ENCODE data around the gene HSD17B3. TPM values are rescaled to one million over a fixed set of nuclear protein-coding genes. Genes with fewer than 3 reads are reported as not detected.

Gene HSD17B3
- total and polyA plus RNA-seq, 7 donors, result 0.16 to 1.1 (median 0.30) TPM; not detected in 3

DNA sequence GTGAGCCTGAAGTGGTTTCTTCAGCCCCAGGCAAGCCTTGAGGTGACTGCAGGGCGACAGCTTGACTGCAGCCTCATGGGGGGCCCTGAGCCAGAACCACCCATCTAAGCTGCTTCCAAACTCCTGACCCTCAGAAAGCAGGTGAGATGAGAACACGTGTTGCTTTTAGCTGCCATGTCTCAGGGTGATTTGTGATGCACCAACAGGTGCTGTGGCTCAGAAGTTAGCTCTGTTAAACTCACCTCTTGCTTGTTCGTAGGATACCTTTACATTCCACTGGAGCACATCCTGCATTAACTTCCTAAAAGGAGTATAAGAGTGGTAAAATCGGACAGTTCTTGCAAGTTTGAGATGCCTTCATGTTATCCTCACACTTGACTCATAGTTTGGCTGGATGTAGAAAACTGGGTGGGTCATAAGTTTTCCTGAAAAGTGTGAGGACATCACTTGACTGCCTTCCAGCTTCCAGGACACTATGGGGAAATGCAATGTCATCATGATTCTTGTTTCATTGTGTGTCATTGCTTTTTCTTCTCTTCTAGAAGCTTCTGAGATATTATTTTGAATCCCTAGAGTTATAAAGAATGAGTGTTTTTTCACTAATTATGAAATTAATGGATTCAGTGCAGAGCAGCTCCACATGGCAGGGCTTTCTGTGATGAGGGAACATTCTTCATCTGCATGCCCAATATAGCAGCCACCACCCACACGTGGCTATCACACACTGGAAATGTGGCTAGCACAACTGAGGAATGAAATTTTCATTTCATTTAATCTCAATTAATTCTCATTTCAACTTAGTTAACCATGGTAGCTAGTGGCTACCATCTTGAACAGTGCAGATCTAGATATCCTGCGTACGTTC, 92.3 kb downstream of the HSD17B3 start:
- intact Hi-C loops (cut with DNase I), result loop anchor here (5.0 to 10.0 kb wide), 2 partner anchors 482 to 485 kb away; no protein-coding TSS in a partner anchor
- H3K9me3 ChIP-seq, result peaks cover 2% of the 10 kb centered on the region
- H3K4me1 ChIP-seq, result no peaks in the 10 kb centered on the region
- H3K27me3 ChIP-seq (ENCODE audit: insufficient read depth in 3 of 3, low read length in 2 of 3), result peaks cover 0 to 2% (median under 1%) of the 10 kb centered on the region in 3 donors
- H3K4me3 ChIP-seq, result no peak overlapping the region
- TF ChIP-seq, protein P1, sequence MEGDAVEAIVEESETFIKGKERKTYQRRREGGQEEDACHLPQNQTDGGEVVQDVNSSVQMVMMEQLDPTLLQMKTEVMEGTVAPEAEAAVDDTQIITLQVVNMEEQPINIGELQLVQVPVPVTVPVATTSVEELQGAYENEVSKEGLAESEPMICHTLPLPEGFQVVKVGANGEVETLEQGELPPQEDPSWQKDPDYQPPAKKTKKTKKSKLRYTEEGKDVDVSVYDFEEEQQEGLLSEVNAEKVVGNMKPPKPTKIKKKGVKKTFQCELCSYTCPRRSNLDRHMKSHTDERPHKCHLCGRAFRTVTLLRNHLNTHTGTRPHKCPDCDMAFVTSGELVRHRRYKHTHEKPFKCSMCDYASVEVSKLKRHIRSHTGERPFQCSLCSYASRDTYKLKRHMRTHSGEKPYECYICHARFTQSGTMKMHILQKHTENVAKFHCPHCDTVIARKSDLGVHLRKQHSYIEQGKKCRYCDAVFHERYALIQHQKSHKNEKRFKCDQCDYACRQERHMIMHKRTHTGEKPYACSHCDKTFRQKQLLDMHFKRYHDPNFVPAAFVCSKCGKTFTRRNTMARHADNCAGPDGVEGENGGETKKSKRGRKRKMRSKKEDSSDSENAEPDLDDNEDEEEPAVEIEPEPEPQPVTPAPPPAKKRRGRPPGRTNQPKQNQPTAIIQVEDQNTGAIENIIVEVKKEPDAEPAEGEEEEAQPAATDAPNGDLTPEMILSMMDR (IDR thresholded peaks at IDR 0.05), result no peak
- H3K27ac ChIP-seq, result no peak overlapping the region
- H3K36me3 ChIP-seq (ENCODE audit: insufficient read depth in 1 of 2, low read depth in 1 of 2), result no peaks in the 10 kb centered on the region
- peak in 2 of 4 donors; percentile 32 to 37 for ATAC-seq
- WGBS, 3 donors, result 67 to 72% (median 68%) methylated on average over 7 of the region's 7 CpGs
- no peak for DNase-seq

DNA sequence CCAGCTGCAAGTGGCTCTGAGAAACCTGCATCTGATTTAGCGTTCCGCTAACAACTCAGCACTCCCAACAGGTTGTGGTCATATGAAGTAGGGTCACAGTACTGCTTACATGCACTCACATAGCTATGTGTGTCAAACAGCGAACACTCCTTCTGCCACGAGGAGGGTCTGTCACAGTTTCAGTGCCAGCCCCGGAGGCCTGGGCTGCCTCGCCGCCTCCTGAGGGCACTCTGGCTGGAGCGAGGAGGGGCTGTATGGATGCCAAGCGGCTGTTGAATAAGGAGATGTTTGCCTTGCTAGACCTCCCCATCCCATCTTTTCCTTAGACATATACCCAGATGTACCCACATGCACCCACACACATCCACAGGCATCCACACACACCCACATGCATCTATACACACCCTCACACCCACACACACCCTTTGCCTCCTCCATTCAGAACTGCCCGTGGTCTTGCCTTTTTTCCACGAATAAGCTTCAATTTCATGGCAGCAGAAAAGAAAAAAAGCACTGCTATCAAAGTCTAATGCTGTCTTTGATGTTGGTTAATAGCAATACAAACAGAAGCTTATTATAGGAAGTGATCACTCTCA, 95.7 kb downstream of the HSD17B3 start:
- TF ChIP-seq, protein P1 (IDR thresholded peaks at IDR 0.05), result no peak
- ATAC-seq (no peak), DNase-seq (no peak)
- 85 to 87% (median 85%) methylated on average over 11 of the region's 11 CpGs for WGBS, 3 donors
- no peaks in the 10 kb centered on the region for H3K36me3 ChIP-seq (ENCODE audit: insufficient read depth in 1 of 2, low read depth in 1 of 2)
- intact Hi-C loops (cut with DNase I), result no loop called here
- peaks cover 0 to 7% (median 2%) of the 10 kb centered on the region in 3 donors for H3K27me3 ChIP-seq (ENCODE audit: insufficient read depth in 3 of 3, low read length in 2 of 3)
- no peaks in the 10 kb centered on the region for H3K4me1 ChIP-seq
- no peak overlapping the region for H3K27ac ChIP-seq
- no peak overlapping the region for H3K4me3 ChIP-seq
- peaks cover 4% of the 10 kb centered on the region for H3K9me3 ChIP-seq

DNA sequence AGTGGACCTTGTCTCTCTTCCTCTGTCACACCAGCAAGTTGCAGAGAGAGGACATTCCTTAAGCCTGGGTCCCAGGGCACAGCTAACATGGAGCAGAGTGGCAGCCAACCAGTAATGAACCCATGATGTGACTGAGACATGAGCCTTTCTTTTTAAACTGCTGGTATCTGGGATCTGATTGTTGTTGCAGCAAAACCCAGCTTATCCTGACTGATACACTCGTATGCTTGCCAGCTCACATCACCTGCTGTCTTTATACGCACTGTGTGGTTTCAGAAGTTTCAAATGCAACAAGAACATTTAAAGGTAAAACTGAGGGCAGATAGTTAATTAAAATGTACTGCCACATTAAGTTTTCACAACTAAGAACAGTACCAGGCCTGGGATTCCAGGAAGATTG, 97.1 kb downstream of the HSD17B3 start:
- intact Hi-C loops (cut with DNase I), result no loop called here
- TF ChIP-seq, protein P1 (IDR thresholded peaks at IDR 0.05), result no peak
- ATAC-seq, result no peak

DNA sequence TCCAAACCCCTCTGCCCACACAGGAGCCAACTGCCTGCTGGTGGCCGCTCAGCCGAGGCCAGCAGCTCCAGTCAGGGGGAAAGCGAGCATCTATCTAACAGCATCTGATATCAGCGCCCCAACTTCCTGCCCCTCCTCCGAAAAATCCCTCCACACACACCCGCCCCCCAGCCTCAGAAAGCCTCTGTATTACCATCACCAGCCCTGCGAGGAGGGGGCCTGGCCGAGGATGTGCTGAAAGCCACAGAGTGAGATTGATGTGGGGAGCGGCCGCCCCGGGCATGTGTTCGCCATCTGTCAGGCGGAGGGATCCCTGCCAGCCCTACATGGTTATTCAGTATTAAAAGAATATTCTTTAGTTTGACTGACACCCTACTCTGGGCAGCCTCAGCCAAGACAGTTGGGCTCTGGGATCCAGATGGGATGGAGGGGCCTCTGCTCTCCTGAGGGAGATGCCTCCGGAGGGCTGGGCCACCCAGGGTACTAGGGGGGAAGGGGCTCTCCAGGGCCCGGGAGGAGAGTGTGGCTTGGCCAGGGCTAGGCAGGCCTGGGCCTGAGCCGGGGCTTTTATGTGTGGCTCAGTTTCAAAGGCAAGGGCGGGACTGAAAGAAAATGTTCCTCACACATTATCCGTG, 98.0 kb downstream of the HSD17B3 start:
- intact Hi-C loops (cut with DNase I), result no loop called here
- Histone ChIP-seq H3K4me1 (no peaks in the 10 kb centered on the region), H3K4me3 (no peak overlapping the region), H3K9me3 (peaks cover 4% of the 10 kb centered on the region), H3K27ac (no peak overlapping the region), H3K27me3 (ENCODE audit: insufficient read depth in 3 of 3, low read length in 2 of 3) (peaks cover 0 to 7% (median 2%) of the 10 kb centered on the region in 3 donors), H3K36me3 (ENCODE audit: insufficient read depth in 1 of 2, low read depth in 1 of 2) (no peaks in the 10 kb centered on the region)
- 37 to 50% (median 38%) methylated on average over 18 of the region's 18 CpGs for WGBS, 3 donors
- no peak for ATAC-seq
- TF ChIP-seq, protein P1 (IDR thresholded peaks at IDR 0.05), result no peak
- no peak for DNase-seq

More for the DNA sequence above, 97.1 kb downstream of the HSD17B3 start:
- DNase-seq, result no peak
- peaks cover 0 to 7% (median 2%) of the 10 kb centered on the region in 3 donors for H3K27me3 ChIP-seq (ENCODE audit: insufficient read depth in 3 of 3, low read length in 2 of 3)
- no peaks in the 10 kb centered on the region for H3K4me1 ChIP-seq
- no peak overlapping the region for H3K4me3 ChIP-seq
- peaks cover 4% of the 10 kb centered on the region for H3K9me3 ChIP-seq
- 89 to 91% (median 90%) methylated on average over 2 of the region's 2 CpGs for WGBS, 3 donors
- H3K27ac ChIP-seq, result no peak overlapping the region
- H3K36me3 ChIP-seq (ENCODE audit: insufficient read depth in 1 of 2, low read depth in 1 of 2), result no peaks in the 10 kb centered on the region
